ENCODE results near the gene SCIMP.

- TF ChIP-seq SP1 (IDR thresholded peaks at IDR 0.05) (no peak), ELF4 (IDR thresholded peaks at IDR 0.05) (no peak), TARDBP (IDR thresholded peaks at IDR 0.05) (no peak), BHLHE40 (IDR thresholded peaks at IDR 0.05; ENCODE audit: borderline replicate concordance) (no peak), ZNF384 (IDR thresholded peaks at IDR 0.05) (no peak), FOXM1 (IDR thresholded peaks at IDR 0.05; ENCODE audit: borderline replicate concordance) (no peak), L3MBTL2 (conservative IDR thresholded peaks at IDR 0.05) (no peak), FOXA1 (IDR thresholded peaks at IDR 0.05) (no peak), FOXK2 (IDR thresholded peaks at IDR 0.05) (no peak), CTBP1 (IDR thresholded peaks at IDR 0.05; ENCODE audit: borderline replicate concordance) (no peak)
Measured at GRCh38 chr17:5283571-5284315, 49.1 kb upstream of the SCIMP start.

All from HEK293T (cell line).